ENCODE data around the gene NEK9.

NEK9 gene

GRCh38 chr14:75126121-75126544, 715 bp downstream of the NEK9 start:
- TF ChIP-seq CTCF (IDR thresholded peaks at IDR 0.05; ENCODE audit: unreplicated experiment in 3 of 3), result no peak
- no peaks in the 10 kb centered on the region for H3K27me3 Mint-ChIP-seq (ENCODE audit: low read depth)
- no peaks in the 10 kb centered on the region for H3K9me3 Mint-ChIP-seq
- H3K36me3 Mint-ChIP-seq (ENCODE audit: low read depth), result peaks cover 10% of the 10 kb centered on the region
- H3K4me1 Mint-ChIP-seq, result peaks cover 32% of the 10 kb centered on the region
- peak overlapping the region; percentile 84 to 93 (median 92) for H3K4me3 Mint-ChIP-seq
- H3K27ac Mint-ChIP-seq, result peak overlapping the region; percentile 94 to 100 (median 99)

- Mint-ChIP-seq H3K27me3 (ENCODE audit: low read depth) (no peaks in the 10 kb centered on the region), H3K27ac (peak overlapping the region; percentile 94 to 100 (median 99)), H3K4me1 (peaks cover 32% of the 10 kb centered on the region), H3K4me3 (peak overlapping the region; percentile 84 to 93 (median 92)), H3K36me3 (ENCODE audit: low read depth) (peaks cover 12% of the 10 kb centered on the region), H3K9me3 (no peaks in the 10 kb centered on the region)
- no peak for TF ChIP-seq CTCF (IDR thresholded peaks at IDR 0.05; ENCODE audit: unreplicated experiment in 3 of 3)
These were observed 1.2 kb downstream of the NEK9 start for GRCh38 chr14:75125617-75126016.

- Mint-ChIP-seq H3K4me1 (peaks cover 32% of the 10 kb centered on the region), H3K27ac (peak overlapping the region; percentile 3 to 8 (median 4)), H3K27me3 (ENCODE audit: low read depth) (no peaks in the 10 kb centered on the region), H3K9me3 (no peaks in the 10 kb centered on the region), H3K4me3 (peak overlapping the region; percentile 4 to 59 (median 24)), H3K36me3 (ENCODE audit: low read depth) (peaks cover 20% of the 10 kb centered on the region)
- no peak for TF ChIP-seq CTCF (IDR thresholded peaks at IDR 0.05; ENCODE audit: unreplicated experiment in 3 of 3)
These were observed 2.9 kb downstream of the NEK9 start for GRCh38 chr14:75123991-75124390.

- H3K4me1 Mint-ChIP-seq, result peaks cover 22% of the 10 kb centered on the region
- no peak overlapping the region for H3K27ac Mint-ChIP-seq
- H3K36me3 Mint-ChIP-seq (ENCODE audit: low read depth), result peaks cover 35% of the 10 kb centered on the region
- TF ChIP-seq CTCF (IDR thresholded peaks at IDR 0.05; ENCODE audit: unreplicated experiment in 3 of 3), result no peak
- no peaks in the 10 kb centered on the region for H3K27me3 Mint-ChIP-seq (ENCODE audit: low read depth)
- no peak overlapping the region for H3K4me3 Mint-ChIP-seq
- no peaks in the 10 kb centered on the region for H3K9me3 Mint-ChIP-seq
These were observed 5.3 kb downstream of the NEK9 start for GRCh38 chr14:75121552-75121951.

- H3K36me3 Mint-ChIP-seq (ENCODE audit: low read depth), result peaks cover 41% of the 10 kb centered on the region
- TF ChIP-seq CTCF (IDR thresholded peaks at IDR 0.05; ENCODE audit: unreplicated experiment in 3 of 3), result no peak
- no peak overlapping the region for H3K4me3 Mint-ChIP-seq
- peaks cover 15% of the 10 kb centered on the region for H3K4me1 Mint-ChIP-seq
- H3K9me3 Mint-ChIP-seq, result no peaks in the 10 kb centered on the region
- H3K27ac Mint-ChIP-seq, result no peak overlapping the region
- H3K27me3 Mint-ChIP-seq (ENCODE audit: low read depth), result no peaks in the 10 kb centered on the region
These were observed 6.1 kb downstream of the NEK9 start for GRCh38 chr14:75120541-75121291.

GRCh38 chr14:75119056-75119455, 7.8 kb downstream of the NEK9 start:
- peaks cover 50% of the 10 kb centered on the region for H3K36me3 Mint-ChIP-seq (ENCODE audit: low read depth)
- no peaks in the 10 kb centered on the region for H3K27me3 Mint-ChIP-seq (ENCODE audit: low read depth)
- H3K4me1 Mint-ChIP-seq, result peaks cover 4% of the 10 kb centered on the region
- no peak for TF ChIP-seq CTCF (IDR thresholded peaks at IDR 0.05; ENCODE audit: unreplicated experiment in 3 of 3)
- H3K27ac Mint-ChIP-seq, result no peak overlapping the region
- no peak overlapping the region for H3K4me3 Mint-ChIP-seq
- no peaks in the 10 kb centered on the region for H3K9me3 Mint-ChIP-seq
